ENCODE data around the gene PSMD8. TPM values are rescaled to one million over a fixed set of nuclear protein-coding genes. Genes with fewer than 3 reads are reported as not detected.
A peak's percentile ranks its signal among the peaks of the same experiment; 100 is the strongest.
"Not testable (repeated sequence)": the region's sequence is repeated elsewhere in the genome, so short reads cannot be mapped to it uniquely, and the experiment has no call there.

PSMD8 gene
- total RNA-seq, 2 donors from 2014 or later = 403 to 603 TPM

DNA sequence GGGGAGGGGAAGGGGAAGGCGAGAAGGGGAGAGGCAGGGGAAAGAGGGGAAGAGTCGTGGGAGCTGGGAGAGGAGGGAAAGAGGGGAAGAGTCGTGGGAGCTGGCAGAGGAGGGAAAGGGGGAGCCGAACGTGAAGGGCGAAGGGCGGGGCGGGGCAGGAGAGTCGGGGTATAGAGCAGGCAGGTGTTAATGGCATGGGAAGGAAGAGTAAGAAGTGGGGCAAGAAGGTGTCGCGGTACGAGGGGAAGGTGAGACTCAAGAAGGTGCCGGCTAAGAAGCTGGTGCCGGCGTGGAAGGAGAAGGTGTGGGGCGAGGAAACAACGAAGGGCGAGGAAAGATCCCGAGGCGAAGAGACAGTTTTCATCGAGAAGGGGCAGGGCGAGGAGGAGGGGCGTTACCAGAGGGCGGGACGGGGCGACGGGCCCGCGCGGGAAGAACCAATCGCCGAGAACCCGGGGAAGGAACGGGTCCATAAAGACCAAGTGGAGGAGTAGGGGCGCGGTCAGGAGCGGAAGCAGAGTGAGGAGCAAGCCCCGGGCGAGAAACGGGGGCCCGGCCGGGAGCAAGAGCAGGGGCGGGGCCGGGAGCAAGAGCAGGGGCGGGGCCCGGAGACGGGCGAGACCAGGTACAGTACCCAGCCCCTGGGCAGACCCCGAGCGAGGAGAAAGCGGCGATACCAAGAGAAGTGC is 38.3 kb upstream of the PSMD8 start:
- Histone ChIP-seq H3K27me3 (no peaks in the 10 kb centered on the region), H3K4me1 (peaks cover 0 to 13% of the 10 kb centered on the region in 2 donors)

GRCh38 chr19:38336638-38337359 is 37.6 kb upstream of the PSMD8 start:
- Histone ChIP-seq H3K9me3 (no peaks in the 10 kb centered on the region), H3K36me3 (no peaks in the 10 kb centered on the region), H3K27ac (peak overlapping the region; percentile 98 to 99), H3K27me3 (no peaks in the 10 kb centered on the region), H3K4me1 (peaks cover 0 to 13% of the 10 kb centered on the region in 2 donors), H3K4me3 (peak overlapping the region; percentile 64 to 80)
- DNase-seq (ENCODE audit: low spot score) = peak; percentile 95
- no peak for TF ChIP-seq CTCF (IDR thresholded peaks at IDR 0.05)

More for the DNA sequence above, 38.3 kb upstream of the PSMD8 start:
- Histone ChIP-seq H3K27ac (peak overlapping the region; percentile 98 to 99), H3K9me3 (no peaks in the 10 kb centered on the region), H3K36me3 (no peaks in the 10 kb centered on the region), H3K4me3 (peak overlapping the region; percentile 64 to 80)
- TF ChIP-seq CTCF (IDR thresholded peaks at IDR 0.05) = no peak
- DNase-seq (ENCODE audit: low spot score) = peak; percentile 97

GRCh38 chr19:38337360-38337653 is 37.1 kb upstream of the PSMD8 start:
- no peak for TF ChIP-seq CTCF (IDR thresholded peaks at IDR 0.05)
- Histone ChIP-seq H3K27ac (peak overlapping the region; percentile 98 to 99), H3K4me1 (peaks cover 0 to 13% of the 10 kb centered on the region in 2 donors), H3K9me3 (no peaks in the 10 kb centered on the region), H3K4me3 (peak overlapping the region; percentile 64 to 80), H3K36me3 (no peaks in the 10 kb centered on the region), H3K27me3 (no peaks in the 10 kb centered on the region)
- no peak for DNase-seq (ENCODE audit: low spot score)

DNA sequence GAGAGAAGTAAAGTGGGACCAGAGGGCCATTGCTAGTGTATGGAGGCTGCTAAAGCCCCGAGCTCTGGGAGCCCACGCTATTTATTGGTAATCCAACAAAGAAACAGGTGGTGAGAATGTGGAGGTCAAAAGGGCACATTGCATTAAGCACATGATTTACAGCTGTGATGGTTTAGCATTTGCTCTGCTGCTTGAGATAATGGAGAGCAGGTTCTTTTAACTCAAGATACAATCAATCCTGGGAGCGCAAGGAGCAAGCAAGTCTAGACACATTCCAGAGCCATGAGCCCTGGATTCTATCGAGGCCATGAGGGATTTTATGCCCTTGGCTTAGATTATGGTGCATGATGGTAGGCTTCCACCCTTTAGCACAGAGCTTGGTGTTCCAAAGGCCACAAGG is 35.4 kb upstream of the PSMD8 start:
- not testable (repeated sequence) for H3K27ac ChIP-seq; H3K27me3 ChIP-seq; H3K4me3 ChIP-seq; H3K9me3 ChIP-seq; DNase-seq (ENCODE audit: low spot score); H3K36me3 ChIP-seq
- H3K4me1 ChIP-seq = peaks cover 0 to 13% of the 10 kb centered on the region in 2 donors

GRCh38 chr19:38340927-38341326 is 33.4 kb upstream of the PSMD8 start:
- Histone ChIP-seq H3K27ac (no peak overlapping the region), H3K27me3 (no peaks in the 10 kb centered on the region), H3K4me3 (no peak overlapping the region), H3K9me3 (no peaks in the 10 kb centered on the region), H3K36me3 (no peaks in the 10 kb centered on the region), H3K4me1 (peaks cover 0 to 8% of the 10 kb centered on the region in 2 donors)
- no peak for DNase-seq (ENCODE audit: low spot score)
- TF ChIP-seq CTCF (IDR thresholded peaks at IDR 0.05) = no peak

DNA sequence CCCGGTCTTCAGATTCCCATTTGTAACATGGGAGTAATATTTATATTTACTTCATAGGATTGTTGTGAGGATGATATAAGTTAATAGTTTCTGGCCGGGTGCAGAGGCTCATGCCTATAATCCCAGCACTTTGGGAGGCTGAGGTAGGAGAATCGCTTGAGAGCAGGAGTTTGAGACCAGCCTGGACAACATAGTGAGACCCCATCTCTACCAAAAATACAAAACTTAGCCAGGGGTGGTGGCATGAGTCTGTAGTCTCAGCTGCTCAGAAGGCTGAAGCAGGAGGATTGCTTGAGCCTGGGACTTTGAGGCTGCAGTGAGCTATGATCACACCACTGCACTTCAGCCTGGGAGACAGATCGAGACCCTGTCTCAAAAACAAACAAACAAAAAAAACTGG is 27.5 kb upstream of the PSMD8 start:
- TF ChIP-seq CTCF (IDR thresholded peaks at IDR 0.05) = no peak

More for the DNA sequence above, 27.5 kb upstream of the PSMD8 start:
- H3K9me3 ChIP-seq = no peaks in the 10 kb centered on the region
- H3K27me3 ChIP-seq = no peaks in the 10 kb centered on the region
- no peaks in the 10 kb centered on the region for H3K4me1 ChIP-seq
- no peak overlapping the region for H3K4me3 ChIP-seq
- H3K36me3 ChIP-seq = no peaks in the 10 kb centered on the region
- no peak overlapping the region for H3K27ac ChIP-seq
- DNase-seq (ENCODE audit: low spot score) = no peak

All from right atrium auricular region (tissue), 2 donors.